ENCODE data around the gene NRARP.
"Not testable (repeated sequence)": the region's sequence is repeated elsewhere in the genome, so short reads cannot be mapped to it uniquely, and the experiment has no call there.

Gene NRARP

DNA sequence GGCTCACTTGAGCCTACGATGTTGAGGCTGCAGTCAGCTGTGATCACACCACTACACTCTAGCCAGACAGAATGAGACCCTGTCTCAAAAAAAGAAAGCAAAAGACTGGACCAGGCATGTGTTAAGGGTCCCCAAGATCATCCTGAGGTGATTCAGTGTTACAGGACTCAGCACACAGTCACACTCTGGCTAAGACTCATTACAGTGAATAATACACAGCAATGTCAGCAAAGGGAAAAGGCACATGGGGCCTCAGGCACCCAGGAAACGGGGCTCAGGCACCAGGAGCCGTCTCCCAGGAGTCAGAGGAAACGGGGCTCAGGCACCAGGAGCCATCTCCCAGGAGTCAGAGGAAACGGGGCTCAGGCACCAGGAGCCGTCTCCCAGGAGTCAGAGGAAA is 39.2 kb upstream of the NRARP start:
- no peak for TF ChIP-seq CTCF (IDR thresholded peaks at IDR 0.05; ENCODE audit: insufficient read depth, low read depth, low read length, missing control alignments)
- no peak overlapping the region for H3K4me3 ChIP-seq (ENCODE audit: low read depth, low read length)
- DNase-seq (ENCODE audit: low read depth), result no peak

DNA sequence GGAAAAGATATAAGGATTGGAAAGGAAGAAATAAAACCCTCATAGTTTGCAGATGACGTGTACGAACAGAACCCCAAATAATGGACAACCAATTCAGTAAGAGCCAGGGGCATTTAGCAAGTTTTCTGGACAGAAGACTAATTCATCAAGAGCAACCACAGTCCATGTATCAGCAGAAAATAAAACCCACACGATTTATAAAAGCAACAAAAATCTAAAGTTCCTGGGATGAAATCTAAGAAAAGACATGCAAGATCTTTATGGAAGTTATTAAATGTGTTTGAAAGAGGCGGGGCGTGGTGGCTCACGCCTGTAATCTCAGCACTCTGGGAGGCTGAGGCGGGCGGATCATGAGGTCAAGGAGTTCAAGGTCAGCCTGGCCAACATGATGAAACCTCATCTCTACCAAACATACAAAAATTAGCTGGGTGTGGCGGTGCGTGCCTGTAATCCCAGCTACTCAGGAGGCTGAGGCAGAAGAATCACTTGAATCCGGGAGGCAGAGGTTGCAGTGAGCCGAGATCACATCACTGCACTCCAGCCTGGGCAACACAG is 37.9 kb upstream of the NRARP start:
- not testable (repeated sequence) for DNase-seq (ENCODE audit: low read depth)

GRCh38 chr9:137339045-137339907 is 37.2 kb upstream of the NRARP start:
- TF ChIP-seq CTCF (IDR thresholded peaks at IDR 0.05; ENCODE audit: insufficient read depth, low read depth, low read length, missing control alignments), result no peak
- no peak overlapping the region for H3K4me3 ChIP-seq (ENCODE audit: low read depth, low read length)
- DNase-seq (ENCODE audit: low read depth), result no peak

More for the DNA sequence above, 37.9 kb upstream of the NRARP start:
- not testable (repeated sequence) for H3K4me3 ChIP-seq (ENCODE audit: low read depth, low read length)

DNA sequence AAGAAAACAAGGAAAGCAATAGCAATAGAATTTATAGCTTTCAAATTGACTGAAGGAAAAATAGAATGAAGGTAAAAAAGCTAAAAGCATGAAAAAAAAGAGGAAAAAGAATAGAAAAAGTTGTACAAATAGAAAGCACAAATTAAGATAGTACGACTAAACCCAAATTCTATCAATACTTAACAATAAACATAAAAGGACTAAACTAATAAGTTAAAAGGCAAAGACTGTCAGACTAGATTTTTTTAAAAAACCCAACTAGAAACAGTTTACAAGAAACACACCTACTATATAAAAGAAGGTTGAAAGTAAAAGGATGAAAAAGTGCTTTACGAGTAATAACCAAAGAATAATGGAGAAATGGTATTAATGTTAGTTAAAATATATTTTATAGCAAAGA is 34.7 kb upstream of the NRARP start:
- TF ChIP-seq CTCF (IDR thresholded peaks at IDR 0.05; ENCODE audit: insufficient read depth, low read depth, low read length, missing control alignments), result no peak
- H3K4me3 ChIP-seq (ENCODE audit: low read depth, low read length), result no peak overlapping the region
- no peak for DNase-seq (ENCODE audit: low read depth)

DNA sequence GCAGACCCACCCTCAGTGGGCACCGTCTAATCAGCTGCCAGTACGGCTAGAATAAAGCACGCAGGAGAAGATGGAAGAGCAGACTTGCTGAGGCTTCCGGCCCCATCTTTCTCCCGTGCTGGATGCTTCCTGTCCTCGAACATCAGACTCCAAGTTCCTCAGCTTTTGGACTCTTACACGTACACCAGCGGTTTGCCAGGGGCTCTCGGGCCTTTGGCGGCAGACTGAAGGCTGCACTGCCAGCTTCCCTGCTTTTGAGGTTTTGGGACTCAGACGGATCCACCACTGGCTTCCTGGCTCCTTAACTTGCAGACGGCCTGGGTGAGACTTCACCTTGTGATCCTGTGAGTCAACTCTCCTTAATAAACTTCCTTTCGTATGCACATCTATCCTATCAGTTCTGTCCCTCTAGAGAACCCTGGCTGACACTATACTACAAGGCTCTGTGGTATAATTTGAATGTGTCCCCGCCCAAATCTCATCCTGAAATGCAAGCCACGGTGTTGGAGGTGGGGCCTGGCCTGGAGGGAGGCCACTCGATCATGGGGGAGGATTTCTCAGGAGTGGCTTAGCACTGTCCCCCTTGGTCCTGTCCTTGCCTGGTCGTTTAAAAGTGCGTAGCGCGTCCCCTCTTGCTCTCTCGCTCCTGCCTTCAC is 31.1 kb upstream of the NRARP start:
- H3K4me3 ChIP-seq (ENCODE audit: low read depth, low read length), result no peak overlapping the region
- DNase-seq (ENCODE audit: low read depth), result no peak
- TF ChIP-seq CTCF (IDR thresholded peaks at IDR 0.05; ENCODE audit: insufficient read depth, low read depth, low read length, missing control alignments), result no peak

- no peak overlapping the region for H3K4me3 ChIP-seq (ENCODE audit: low read depth, low read length)
- DNase-seq (ENCODE audit: low read depth), result no peak
- no peak for TF ChIP-seq CTCF (IDR thresholded peaks at IDR 0.05; ENCODE audit: insufficient read depth, low read depth, low read length, missing control alignments)
Measured at GRCh38 chr9:137331929-137332328, 29.9 kb upstream of the NRARP start.

DNA sequence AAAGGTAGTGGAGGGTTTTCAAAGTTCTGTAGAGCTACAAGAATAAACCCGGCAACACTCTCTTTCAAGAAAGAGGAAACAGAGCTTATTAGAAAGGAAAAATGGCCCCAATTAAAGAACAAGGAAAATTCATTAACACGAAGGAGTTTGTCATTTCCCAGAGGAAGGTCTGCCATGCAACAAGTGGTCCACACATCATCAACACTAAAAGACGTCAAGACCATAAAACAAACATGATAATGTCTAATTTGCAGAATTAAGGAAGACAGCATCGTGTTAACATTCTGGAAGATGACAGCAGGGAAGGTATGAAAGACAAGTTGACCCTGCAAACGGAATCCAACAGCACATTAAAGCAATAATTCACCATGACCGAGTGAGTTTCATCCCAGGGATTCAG is 28.6 kb upstream of the NRARP start:
- no peak for DNase-seq (ENCODE audit: low read depth)
- no peak for TF ChIP-seq CTCF (IDR thresholded peaks at IDR 0.05; ENCODE audit: insufficient read depth, low read depth, low read length, missing control alignments)

DNA sequence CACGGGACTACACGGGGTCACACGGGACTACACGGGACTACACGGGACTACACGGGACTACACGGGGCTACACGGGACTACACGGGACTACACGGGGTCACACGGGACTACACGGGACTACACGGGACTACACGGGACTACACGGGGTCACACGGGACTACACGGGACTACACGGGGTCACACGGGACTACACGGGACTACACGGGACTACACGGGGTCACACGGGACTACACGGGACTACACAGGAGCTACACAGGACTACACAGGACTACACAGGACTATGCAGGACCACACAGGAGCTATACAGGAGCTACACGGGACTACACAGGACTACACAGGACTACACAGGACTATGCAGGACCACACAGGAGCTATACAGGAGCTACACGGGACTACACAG is 27.5 kb upstream of the NRARP start:
- DNase-seq (ENCODE audit: low read depth), result not testable (repeated sequence)

More for the DNA sequence above, 28.6 kb upstream of the NRARP start:
- no peak overlapping the region for H3K4me3 ChIP-seq (ENCODE audit: low read depth, low read length)

DNA sequence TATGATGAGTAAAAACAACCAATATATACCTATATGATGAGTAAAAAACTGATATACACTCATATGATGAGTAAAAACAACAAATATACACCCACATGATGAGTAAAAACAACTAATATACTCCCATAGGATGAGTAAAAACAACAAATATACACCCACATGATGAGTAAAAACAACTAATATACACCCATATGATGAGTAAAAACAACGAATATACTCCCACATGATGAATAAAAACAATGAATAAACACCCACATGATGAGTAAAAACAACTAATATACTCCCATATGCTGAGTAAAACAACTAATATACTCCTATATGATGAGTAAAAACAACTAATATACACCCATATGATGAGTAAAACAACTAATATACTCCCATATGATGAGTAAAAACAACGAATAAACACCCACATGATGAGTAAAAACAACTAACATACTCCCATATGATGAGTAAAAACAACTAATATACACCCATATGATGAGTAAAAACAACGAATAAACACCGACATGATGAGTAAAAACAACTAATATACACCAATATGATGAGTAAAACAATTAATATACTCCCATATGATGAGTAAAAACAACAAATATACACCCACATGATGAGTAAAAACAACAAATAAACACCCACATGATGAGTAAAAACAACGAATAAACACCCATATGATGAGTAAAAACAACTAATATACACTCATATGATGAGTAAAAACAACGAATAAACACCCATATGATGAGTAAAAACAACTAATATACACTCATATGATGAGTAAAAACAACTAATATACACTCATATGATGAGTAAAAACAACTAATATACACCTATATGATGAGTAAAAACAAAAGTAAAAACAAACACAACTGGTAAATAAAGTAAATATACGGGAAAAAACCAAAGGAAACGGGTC is 25.8 kb upstream of the NRARP start:
- H3K4me3 ChIP-seq (ENCODE audit: low read depth, low read length); DNase-seq (ENCODE audit: low read depth): not testable (repeated sequence)

More for the DNA sequence above, 27.5 kb upstream of the NRARP start:
- not testable (repeated sequence) for H3K4me3 ChIP-seq (ENCODE audit: low read depth, low read length)

All from GM12865 (cell line).